GM10248 (cell line): ENCODE results near the gene OTOP2.

Source experiments
- CTCF ChIA-PET: fragments of 300-600 bp; sonication (Branson Sonifier 250); formaldehyde crosslinking; extraction: SDS; loops from one replicate; lab custom pipeline; 2021; ENCODE audit warnings: antibody characterized with exemption; lab: Yijun Ruan, JAX
- POLR2A ChIA-PET: fragments of 350-650 bp; sonication (Branson Sonifier 250); formaldehyde crosslinking; extraction: SDS; loops from one replicate; lab custom pipeline; 2020; ENCODE audit warnings: antibody characterized with exemption; lab: Yijun Ruan, JAX
- DNase-seq: peaks from one replicate; pipeline ENCODE4 v3.0.0; 2012; ENCODE audit errors: extremely low spot score
- CTCF ChIP-seq: IDR thresholded peaks from 2 replicates; pipeline ENCODE4 v1.5.1; 2012; ENCODE audit warnings: mild to moderate bottlenecking, low read depth; ENCODE audit errors: extremely low read depth, missing control alignments, control extremely low read depth

OTOP2 gene

GRCh38 chr17:74924250-74924948 lies at the start of gene OTOP2:
Gene OTOP2 (plus strand): TSS chr17:74924273. CDS start chr17:74924633, 360 bp downstream.
- CTCF ChIA-PET, result interaction anchor here (0.8 to 17.8 kb wide), 20 partner anchors 9 to 277 kb away, joined by 3 to 390 read pairs (median 3); no protein-coding TSS in a partner anchor
- TF ChIP-seq CTCF, result no peak
- no peak for DNase-seq
- POLR2A ChIA-PET, result no interaction called here

- CTCF ChIA-PET, result interaction anchor here (1.5 to 11.7 kb wide), 3 partner anchors 11 to 83 kb away, joined by 6 to 107 read pairs (median 11); no protein-coding TSS in a partner anchor
Observed at GRCh38 chr17:74874615-74875037, 49.4 kb upstream of the OTOP2 start.

GRCh38 chr17:74875155-74875976 lies 48.7 kb upstream of the OTOP2 start:
- CTCF ChIA-PET, result interaction anchor here (0.6 to 11.7 kb wide), 6 partner anchors 12 to 84 kb away, joined by 3 to 107 read pairs (median 4); no protein-coding TSS in a partner anchor
- no peak for DNase-seq
- POLR2A ChIA-PET, result no interaction called here
- no peak for TF ChIP-seq CTCF

More at GRCh38 chr17:74874615-74875037, 49.4 kb upstream of the OTOP2 start:
- POLR2A ChIA-PET, result no interaction called here
- DNase-seq, result no peak
- no peak for TF ChIP-seq CTCF

- POLR2A ChIA-PET, result no interaction called here
- DNase-seq, result no peak
- TF ChIP-seq CTCF, result no peak
- CTCF ChIA-PET, result interaction anchor here (0.6 to 11.7 kb wide), 5 partner anchors 13 to 85 kb away, joined by 3 to 107 read pairs (median 3); no protein-coding TSS in a partner anchor
Observed at GRCh38 chr17:74875977-74876593, 48.0 kb upstream of the OTOP2 start.

GRCh38 chr17:74877592-74878548 lies 46.2 kb upstream of the OTOP2 start:
- CTCF ChIA-PET, result interaction anchor here (1.0 to 11.7 kb wide), 3 partner anchors 14 to 98 kb away, joined by 3 to 107 read pairs (median 3); no protein-coding TSS in a partner anchor
- POLR2A ChIA-PET, result no interaction called here
- no peak for DNase-seq
- no peak for TF ChIP-seq CTCF
